Transverse colon (tissue), 4 donors: ENCODE results near the gene CIAO3. TPM values are rescaled to one million over a fixed set of nuclear protein-coding genes. Genes with fewer than 3 reads are reported as not detected.

ENCODE experiments used
- DNase-seq: peaks from one replicate; pipeline ENCODE4 v3.0.0-alpha.2; 2019
- H3K27ac ChIP-seq, 4 donors: fragments of 200-600 bp; sonication (generic); 2 replicates each; pipeline ENCODE4 v1.5.1; 2016 to 2018; ENCODE audit warnings: inconsistent platforms in 4 of 4
- H3K27me3 ChIP-seq: fragments of 200-600 bp; sonication (generic); 2 replicates; pipeline ENCODE4 v1.5.1; 2017; ENCODE audit warnings: inconsistent platforms
- H3K36me3 ChIP-seq, 4 donors: fragments of 200-600 bp; sonication (generic); 2 replicates each; pipeline ENCODE4 v1.5.1; 2017 to 2019; ENCODE audit warnings: inconsistent platforms in 4 of 4
- H3K4me1 ChIP-seq, 4 donors: fragments of 200-600 bp; sonication (generic); 2 replicates each; pipeline ENCODE4 v1.5.1; 2017 to 2020; ENCODE audit warnings: inconsistent platforms in 4 of 4
- H3K4me3 ChIP-seq, 4 donors: fragments of 200-600 bp; sonication (generic); 1 replicate in 1 of 4; 2 replicates in 3 of 4; pipeline versions ENCODE4 v1.5.1 to v1.6.1; 2017 to 2019; ENCODE audit warnings: inconsistent platforms in 4 of 4
- H3K9me3 ChIP-seq, 2 donors: fragments of 200-600 bp; sonication (generic); 2 replicates each; pipeline ENCODE4 v1.5.1; 2017 to 2019; ENCODE audit warnings: inconsistent platforms in 2 of 2
- EP300 ChIP-seq: sonication (generic); formaldehyde crosslinking; IDR thresholded peaks from one replicate; pipeline ENCODE4 v1.6.1; 2017; ENCODE audit warnings: antibody characterized with exemption, low read depth
- POLR2A ChIP-seq: fragments of 450-650 bp; IDR thresholded peaks from one replicate; pipeline ENCODE4 v1.6.1; 2016; ENCODE audit warnings: antibody characterized with exemption, mild to moderate bottlenecking, moderate library complexity
- POLR2AphosphoS5 ChIP-seq, 3 donors: sonication (generic); formaldehyde crosslinking; IDR thresholded peaks; one replicate each; pipeline ENCODE4 v1.6.1; 2016; ENCODE audit warnings: antibody characterized with exemption in 3 of 3
- WGBS, 2 donors: methylation state at CpG; one replicate each; pipeline ENCODE4 v1.1.5; 2018; ENCODE audit warnings: low coverage in 1 of 2; 5-methylcytosine and 5-hydroxymethylcytosine counted together
- in situ Hi-C, 4 donors: fragments of 200-750 bp; cut with MboI; loops; one replicate each; pipeline versions ENCODE4 v1.15.0 to v1.15.1; 2017; ENCODE audit warnings: low sequenced_read_pairs in 3 of 4, low pct_ligation_motif_present in 1 of 4, low pct_unique_long_range_greater_than_20kb in 1 of 4
- intact Hi-C: fragments of 100-400 bp; cut with DNase I; formaldehyde crosslinking; loops from one replicate; pipeline ENCODE4 v1.15.1; 2023; ENCODE audit warnings: low total_unique reads
- total RNA-seq, 4 donors: library from RNA; depleted of rRNA; stranded (reverse); fragments of >200 nt; gene quantifications; one replicate each; pipeline ENCODE4 v1.1.0, GENCODE V29; 2016
- TF ChIP-seq, protein P1 (sequence below), 5 experiments: fragments of 200-600 bp in 3 of 5; fragments of 450-650 bp in 2 of 5; sonication (generic) in 3 of 5; IDR thresholded peaks; 1 replicate in 2 of 5; 2 replicates in 3 of 5; pipeline ENCODE4 v1.5.1; 2016 to 2017; ENCODE audit warnings: antibody characterized with exemption in 5 of 5, inconsistent platforms in 3 of 5, mild to moderate bottlenecking in 2 of 5, moderate library complexity in 1 of 5

CIAO3 gene
- total RNA-seq, 4 donors from 2014 or later: 59.1 to 346 (median 102) TPM

DNA sequence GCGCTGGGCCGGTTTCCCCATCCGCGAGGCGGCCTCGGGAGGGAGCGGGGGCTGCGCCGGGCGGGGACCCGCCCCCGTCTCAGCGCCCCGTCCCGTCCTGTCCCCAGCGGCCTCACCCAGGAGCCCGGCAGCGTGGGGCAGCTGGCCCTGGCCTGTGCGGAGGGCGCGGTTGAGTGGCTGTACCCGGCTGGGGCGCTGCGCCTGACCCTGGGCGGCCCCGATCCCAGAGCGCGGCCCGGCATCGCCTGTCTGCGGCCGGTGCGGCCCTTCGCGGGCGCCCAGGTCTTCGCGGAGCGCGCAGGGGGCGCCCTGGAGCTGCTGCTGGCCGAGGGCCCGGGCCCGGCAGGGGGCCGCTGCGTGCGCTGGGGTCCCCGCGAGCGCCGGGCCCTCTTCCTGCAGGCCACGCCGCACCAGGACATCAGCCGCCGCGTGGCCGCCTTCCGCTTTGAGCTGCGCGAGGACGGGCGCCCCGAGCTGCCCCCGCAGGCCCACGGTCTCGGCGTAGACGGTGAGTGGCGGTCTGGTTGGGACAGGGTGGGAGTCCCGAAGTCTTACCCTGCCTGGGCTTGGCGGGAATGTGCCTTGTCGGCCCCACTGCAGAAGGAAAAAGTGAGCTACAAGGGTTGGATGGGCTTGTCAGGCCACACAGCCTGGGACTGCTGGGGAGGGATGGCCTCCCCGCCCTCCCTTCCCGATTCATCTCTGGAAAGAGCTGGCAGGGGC, 25.2 kb downstream of the CIAO3 start:
- H3K4me3 ChIP-seq: peak overlapping the region; percentile 55 to 83 (median 68)
- 5% methylated on average over 14 of the region's 74 CpGs; no CpG with 5 or more reads in 1 of the 2 donors for WGBS, 2 donors
- H3K9me3 ChIP-seq: no peaks in the 10 kb centered on the region
- in situ Hi-C loops: loop anchor here in 1 of 4 donors (10.0 kb wide), 1 partner anchor 69 kb away; the partner anchor contains the start of genes CHTF18 and RPUSD1
- H3K27me3 ChIP-seq: peaks cover 46% of the 10 kb centered on the region
- H3K4me1 ChIP-seq: peaks cover 23 to 55% (median 44%) of the 10 kb centered on the region in 4 donors
- no peak for DNase-seq
- H3K36me3 ChIP-seq: no peaks in the 10 kb centered on the region
- peak overlapping the region in 3 of 4 donors; percentile 54 to 66 (median 58) for H3K27ac ChIP-seq
- intact Hi-C loops: no loop called here
- TF ChIP-seq POLR2A (no peak), POLR2AphosphoS5 (IDR thresholded peaks at IDR 0.05) (no peak), EP300 (no peak)
- TF ChIP-seq, protein P1, sequence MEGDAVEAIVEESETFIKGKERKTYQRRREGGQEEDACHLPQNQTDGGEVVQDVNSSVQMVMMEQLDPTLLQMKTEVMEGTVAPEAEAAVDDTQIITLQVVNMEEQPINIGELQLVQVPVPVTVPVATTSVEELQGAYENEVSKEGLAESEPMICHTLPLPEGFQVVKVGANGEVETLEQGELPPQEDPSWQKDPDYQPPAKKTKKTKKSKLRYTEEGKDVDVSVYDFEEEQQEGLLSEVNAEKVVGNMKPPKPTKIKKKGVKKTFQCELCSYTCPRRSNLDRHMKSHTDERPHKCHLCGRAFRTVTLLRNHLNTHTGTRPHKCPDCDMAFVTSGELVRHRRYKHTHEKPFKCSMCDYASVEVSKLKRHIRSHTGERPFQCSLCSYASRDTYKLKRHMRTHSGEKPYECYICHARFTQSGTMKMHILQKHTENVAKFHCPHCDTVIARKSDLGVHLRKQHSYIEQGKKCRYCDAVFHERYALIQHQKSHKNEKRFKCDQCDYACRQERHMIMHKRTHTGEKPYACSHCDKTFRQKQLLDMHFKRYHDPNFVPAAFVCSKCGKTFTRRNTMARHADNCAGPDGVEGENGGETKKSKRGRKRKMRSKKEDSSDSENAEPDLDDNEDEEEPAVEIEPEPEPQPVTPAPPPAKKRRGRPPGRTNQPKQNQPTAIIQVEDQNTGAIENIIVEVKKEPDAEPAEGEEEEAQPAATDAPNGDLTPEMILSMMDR (IDR thresholded peaks at IDR 0.05): no peak

DNA sequence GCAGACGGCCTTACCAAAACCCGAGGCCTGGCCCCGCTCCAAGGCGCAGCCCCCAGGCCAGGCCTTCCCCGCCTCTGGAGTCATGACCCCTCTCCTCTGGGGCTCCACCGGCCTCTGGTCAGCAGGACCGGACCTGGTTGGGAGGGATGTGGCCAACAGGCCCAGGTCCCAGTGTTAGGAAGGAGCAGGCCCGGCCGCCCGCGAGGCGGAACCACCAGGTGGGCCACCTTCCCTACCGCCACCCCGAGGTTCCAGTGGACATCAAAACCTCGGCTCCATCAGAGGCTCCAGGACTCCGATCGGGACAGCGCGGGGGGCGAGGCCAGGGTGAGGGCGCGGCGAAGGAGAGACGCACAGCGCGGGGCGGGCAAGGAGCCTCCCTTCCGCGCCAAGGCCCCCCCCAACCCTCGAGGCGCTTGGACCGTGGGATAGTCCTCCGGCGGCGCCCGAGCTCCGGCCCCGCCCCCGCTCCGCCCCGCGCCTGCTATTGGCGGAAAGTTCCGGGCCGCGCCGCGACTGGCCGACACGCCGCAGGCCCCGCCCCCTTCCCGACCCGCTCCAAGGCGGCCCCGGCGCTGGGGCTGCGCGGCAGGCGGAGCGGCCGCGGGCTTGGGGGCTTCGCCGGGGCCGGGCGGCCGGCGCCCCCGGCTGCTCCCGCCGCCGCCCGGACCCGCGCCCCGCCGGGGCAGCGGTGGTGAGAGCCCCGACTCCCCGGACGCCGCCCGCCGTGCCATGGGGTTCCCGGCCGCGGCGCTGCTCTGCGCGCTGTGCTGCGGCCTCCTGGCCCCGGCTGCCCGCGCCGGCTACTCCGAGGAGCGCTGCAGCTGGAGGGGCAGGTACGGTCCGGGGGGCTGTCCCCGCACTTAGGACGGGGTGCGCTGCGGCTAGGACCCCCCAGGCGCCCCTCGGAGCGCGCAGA, 26.0 kb downstream of the CIAO3 start, which contains the start of gene METRN:
TSS of gene METRN (plus strand) at position 561 of the 919 bp plus-strand sequence. CDS start at position 733, 172 bp downstream.
- intact Hi-C loops (loop anchor here (5.0 kb wide), 1 partner anchor 72 kb away; the partner anchor contains the start of genes CHTF18 and RPUSD1), in situ Hi-C loops (loop anchor here in 2 of 4 donors (5.0 to 10.0 kb wide), 2 partner anchors 70 to 72 kb away; partner anchors contain the start of genes CHTF18 (in 2 of the 2) and RPUSD1 (in 2 of the 2))
- Histone ChIP-seq H3K27ac (peak within 1 kb of the TSS in 3 of 4 donors; percentile 54 to 66 (median 58)), H3K4me3 (peak within 1 kb of the TSS; percentile 55 to 83 (median 68)), H3K36me3 (no peaks in the 10 kb centered on the region), H3K27me3 (peaks cover 54% of the 10 kb centered on the region), H3K9me3 (no peaks in the 10 kb centered on the region), H3K4me1 (peaks cover 18 to 47% (median 36%) of the 10 kb centered on the region in 4 donors)
- DNase-seq: peak; percentile 94
- 8% methylated on average over 37 of the region's 108 CpGs; no CpG with 5 or more reads in 1 of the 2 donors for WGBS, 2 donors
- TF ChIP-seq, protein P1 (IDR thresholded peaks at IDR 0.05): no peak

DNA sequence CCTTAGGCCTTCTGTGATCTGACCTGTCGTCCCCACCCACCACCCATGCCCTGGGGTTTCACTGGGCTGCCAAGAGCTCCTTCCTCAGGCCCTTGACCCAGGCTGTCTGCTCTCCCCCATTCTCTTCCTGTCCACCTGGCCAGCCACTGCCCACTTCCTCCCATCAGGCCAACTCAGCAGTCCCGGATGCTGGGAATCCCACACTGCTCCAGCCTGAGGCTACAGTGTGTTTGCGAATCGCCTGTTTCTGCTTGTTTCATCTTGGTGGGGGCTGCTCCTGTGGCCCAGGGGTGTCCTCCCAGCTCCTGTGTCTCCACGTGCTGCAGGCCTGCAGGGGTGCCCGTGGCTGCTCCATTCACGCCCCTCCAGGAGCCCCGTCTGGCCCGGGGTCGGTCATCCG, 26.7 kb downstream of the CIAO3 start:
- Histone ChIP-seq H3K27me3 (peaks cover 62% of the 10 kb centered on the region), H3K36me3 (no peaks in the 10 kb centered on the region), H3K4me1 (peaks cover 13 to 40% (median 30%) of the 10 kb centered on the region in 4 donors), H3K27ac (no peak overlapping the region), H3K4me3 (no peak overlapping the region), H3K9me3 (no peaks in the 10 kb centered on the region)
- in situ Hi-C loops: loop anchor here in 2 of 4 donors (5.0 to 10.0 kb wide), 2 partner anchors 71 to 73 kb away; partner anchors contain the start of genes CHTF18 (in 2 of the 2) and RPUSD1 (in 2 of the 2)
- 83% methylated on average over 10 of the region's 11 CpGs; no CpG with 5 or more reads in 1 of the 2 donors for WGBS, 2 donors
- no peak for TF ChIP-seq POLR2AphosphoS5 (IDR thresholded peaks at IDR 0.05)
- TF ChIP-seq, protein P1 (IDR thresholded peaks at IDR 0.05): no peak
- no peak for TF ChIP-seq EP300
- TF ChIP-seq POLR2A: no peak
- no peak for DNase-seq
- intact Hi-C loops: loop anchor here (5.0 kb wide), 1 partner anchor 73 kb away; the partner anchor contains the start of genes CHTF18 and RPUSD1
